ACHN (cell line): ENCODE data around the gene ISL1.

Source experiments
- DNase-seq: peaks from one replicate; pipeline ENCODE4 v3.0.0-alpha.2; 2015
- in situ Hi-C: cut with HindIII; loops from 2 replicates; pipeline ENCODE4 v1.10.0; 2017; ENCODE audit warnings: low sequenced_read_pairs, low pct_ligation_motif_present, low pct_unique_long_range_greater_than_20kb

The ISL1 gene

GRCh38 chr5:51383131-51384121, at the start of gene ISL1:
ISL1 (plus strand) TSS chr5:51383448; CDS start chr5:51383672, 224 bp downstream.
- in situ Hi-C loops, result no loop called here
- DNase-seq, result no peak

- DNase-seq, result no peak
- in situ Hi-C loops, result no loop called here
Observed at GRCh38 chr5:51336878-51337277, 46.4 kb upstream of the ISL1 start.

- in situ Hi-C loops, result no loop called here
- DNase-seq, result no peak
Observed at GRCh38 chr5:51345106-51345505, 38.1 kb upstream of the ISL1 start.

- in situ Hi-C loops, result no loop called here
- DNase-seq, result no peak
Observed at GRCh38 chr5:51347157-51347556, 36.1 kb upstream of the ISL1 start.

GRCh38 chr5:51347704-51348103, 35.5 kb upstream of the ISL1 start:
- peak; percentile 8 for DNase-seq
- in situ Hi-C loops, result no loop called here

- in situ Hi-C loops, result no loop called here
- no peak for DNase-seq
Observed at GRCh38 chr5:51371052-51371451, 12.2 kb upstream of the ISL1 start.

- DNase-seq, result no peak
- in situ Hi-C loops, result no loop called here
Observed at GRCh38 chr5:51373880-51374523, 9.2 kb upstream of the ISL1 start.

GRCh38 chr5:51375084-51375483, 8.2 kb upstream of the ISL1 start:
- no peak for DNase-seq
- in situ Hi-C loops, result no loop called here

- in situ Hi-C loops, result no loop called here
- DNase-seq, result no peak
Observed at GRCh38 chr5:51376509-51376908, 6.7 kb upstream of the ISL1 start.

GRCh38 chr5:51377151-51378060, 5.8 kb upstream of the ISL1 start:
- no peak for DNase-seq
- in situ Hi-C loops, result no loop called here

GRCh38 chr5:51378061-51378409, 5.2 kb upstream of the ISL1 start:
- in situ Hi-C loops, result no loop called here
- DNase-seq, result no peak

GRCh38 chr5:51378448-51379330, 4.6 kb upstream of the ISL1 start:
- DNase-seq, result no peak
- in situ Hi-C loops, result no loop called here

GRCh38 chr5:51379331-51379700, 3.9 kb upstream of the ISL1 start:
- in situ Hi-C loops, result no loop called here
- no peak for DNase-seq

- peak; percentile 48 for DNase-seq
- in situ Hi-C loops, result no loop called here
Observed at GRCh38 chr5:51380603-51381207, 2.5 kb upstream of the ISL1 start.

GRCh38 chr5:51381761-51382474, 1.3 kb upstream of the ISL1 start:
- in situ Hi-C loops, result no loop called here
- no peak for DNase-seq

GRCh38 chr5:51382521-51383130, 622 bp upstream of the ISL1 start:
- in situ Hi-C loops, result no loop called here
- no peak for DNase-seq
